ENCODE measurements around the gene MTMR6.
"Not testable (repeated sequence)": the region's sequence is repeated elsewhere in the genome, so short reads cannot be mapped to it uniquely, and the experiment has no call there.

The MTMR6 gene

GRCh38 chr13:25286969-25287961 lies at the start of gene MTMR6:
Gene MTMR6, minus strand, starts transcription at chr13:25287488. Its CDS starts 241 bp downstream, at chr13:25287247.
- DNase-seq, result peak; percentile 100

- DNase-seq, result no peak
These were observed 48.6 kb upstream of the MTMR6 start for GRCh38 chr13:25335856-25336255.

GRCh38 chr13:25330541-25330940 lies 43.3 kb upstream of the MTMR6 start:
- DNase-seq, result no peak

GRCh38 chr13:25329706-25330105 lies 42.4 kb upstream of the MTMR6 start:
- no peak for DNase-seq

GRCh38 chr13:25324100-25324499 lies 36.8 kb upstream of the MTMR6 start:
- DNase-seq, result no peak

- DNase-seq, result no peak
These were observed 32.5 kb upstream of the MTMR6 start for GRCh38 chr13:25319771-25320170.

- DNase-seq, result not testable (repeated sequence)
These were observed 31.7 kb upstream of the MTMR6 start for GRCh38 chr13:25318946-25319345.

- no peak for DNase-seq
These were observed 23.6 kb upstream of the MTMR6 start for GRCh38 chr13:25310891-25311290.

- DNase-seq, result no peak
These were observed 19.6 kb upstream of the MTMR6 start for GRCh38 chr13:25306671-25307464.

GRCh38 chr13:25302121-25302520 lies 14.8 kb upstream of the MTMR6 start:
- no peak for DNase-seq

GRCh38 chr13:25301347-25302113 lies 14.2 kb upstream of the MTMR6 start, which contains the start of gene NUP58:
Gene NUP58, plus strand, starts transcription at chr13:25301625. Its CDS starts 149 bp downstream, at chr13:25301774.
- peak; percentile 96 for DNase-seq

GRCh38 chr13:25300861-25301346 lies 13.6 kb upstream of the MTMR6 start:
- DNase-seq, result peak; percentile 76

- DNase-seq, result no peak
These were observed 8.4 kb upstream of the MTMR6 start for GRCh38 chr13:25295701-25296100.

- no peak for DNase-seq
These were observed 7.9 kb upstream of the MTMR6 start for GRCh38 chr13:25295228-25295627.

- no peak for DNase-seq
These were observed 5.0 kb upstream of the MTMR6 start for GRCh38 chr13:25292301-25292700.

GRCh38 chr13:25291691-25292090 lies 4.4 kb upstream of the MTMR6 start:
- no peak for DNase-seq

GRCh38 chr13:25288966-25289365 lies 1.7 kb upstream of the MTMR6 start:
- DNase-seq, result no peak

GRCh38 chr13:25286308-25286968 lies 850 bp downstream of the MTMR6 start:
- no peak for DNase-seq

GRCh38 chr13:25281935-25282332 lies 5.4 kb downstream of the MTMR6 start:
- no peak for DNase-seq

GRCh38 chr13:25281193-25281934 lies 5.9 kb downstream of the MTMR6 start:
- DNase-seq, result no peak

GRCh38 chr13:25280396-25280795 lies 6.9 kb downstream of the MTMR6 start:
- no peak for DNase-seq

All from activated CD8-positive, alpha-beta memory T cell treated with anti-CD3 and anti-CD28 coated beads for 24 hours (primary cell).